ENCODE results near the gene STOML1.
"Not testable (repeated sequence)": the region's sequence is repeated elsewhere in the genome, so short reads cannot be mapped to it uniquely, and the experiment has no call there.

STOML1 gene

DNA sequence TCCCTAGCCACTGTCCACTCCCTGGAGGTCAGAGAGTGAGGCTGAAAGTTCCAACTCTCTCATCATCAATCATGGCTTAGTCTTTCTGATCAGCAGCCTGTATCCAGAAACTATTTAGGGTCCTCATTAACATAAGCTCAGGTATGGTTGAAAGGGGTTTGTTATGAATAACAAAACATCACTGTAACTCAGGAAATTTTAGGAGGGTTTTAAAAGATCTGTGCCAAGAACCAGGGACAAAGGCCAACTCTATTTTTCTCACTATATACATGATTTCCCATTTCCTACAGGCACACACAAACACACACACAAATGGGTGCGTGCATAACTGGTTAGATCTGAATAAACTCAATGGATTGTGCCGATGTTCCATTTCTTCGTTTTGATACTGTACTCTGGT, 23.6 kb downstream of the STOML1 start:
- no peak for DNase-seq (ENCODE audit: low read depth, low spot score)
- H3K27ac ChIP-seq = no peak overlapping the region

DNA sequence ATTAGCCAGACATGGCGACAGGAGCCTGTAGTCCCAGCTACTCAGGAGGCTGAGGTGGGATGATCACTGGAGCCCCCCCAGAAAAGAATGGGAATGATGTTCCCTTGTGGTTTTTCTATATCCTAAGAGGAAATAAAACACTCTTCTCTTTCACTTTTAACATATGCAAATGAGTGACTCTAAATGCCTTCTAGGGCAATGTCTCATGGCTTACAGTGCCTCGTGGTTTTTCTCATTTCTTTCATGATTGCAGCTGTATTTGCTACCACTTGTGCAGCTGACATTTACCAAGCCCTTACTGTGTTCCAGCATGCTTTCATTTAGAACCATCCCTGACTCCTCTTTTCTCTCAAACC, 26.4 kb downstream of the STOML1 start:
- DNase-seq (ENCODE audit: low read depth, low spot score) = no peak
- peak overlapping the region; percentile 25 for H3K27ac ChIP-seq

DNA sequence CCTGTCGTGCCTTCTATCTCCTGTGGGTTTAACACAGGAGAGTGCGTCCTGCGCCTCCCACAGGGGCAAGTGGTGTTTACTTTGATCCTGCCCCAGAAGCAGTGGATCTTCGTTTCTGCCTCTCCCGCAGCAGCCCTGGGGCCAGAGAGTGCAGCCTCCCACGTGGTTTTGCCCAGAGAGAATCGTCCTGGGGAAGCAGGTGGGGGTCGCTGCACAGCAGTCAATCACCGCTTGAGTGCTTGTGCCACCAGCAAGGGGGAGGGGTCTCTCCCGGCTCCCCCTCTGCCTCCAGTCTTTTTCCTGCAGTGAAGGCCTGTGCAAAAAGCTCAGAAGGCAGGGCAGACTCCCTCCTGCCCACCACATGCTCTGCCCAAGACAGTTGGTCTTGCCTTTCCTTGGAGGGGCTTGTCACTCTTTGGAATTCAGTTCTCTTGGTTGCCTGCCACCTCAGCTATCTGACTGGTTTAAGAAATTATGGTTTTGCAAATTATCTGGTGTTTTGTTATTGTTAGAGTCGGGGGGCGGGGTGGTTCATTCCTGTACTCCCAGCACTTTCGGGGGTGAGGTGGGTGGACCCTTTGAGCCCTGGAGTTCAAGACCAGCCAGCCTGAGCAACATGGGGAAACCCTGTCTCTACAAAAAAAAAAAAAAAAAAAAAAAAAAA, 26.9 kb downstream of the STOML1 start:
- peak overlapping the region; percentile 25 for H3K27ac ChIP-seq
- no peak for DNase-seq (ENCODE audit: low read depth, low spot score)

DNA sequence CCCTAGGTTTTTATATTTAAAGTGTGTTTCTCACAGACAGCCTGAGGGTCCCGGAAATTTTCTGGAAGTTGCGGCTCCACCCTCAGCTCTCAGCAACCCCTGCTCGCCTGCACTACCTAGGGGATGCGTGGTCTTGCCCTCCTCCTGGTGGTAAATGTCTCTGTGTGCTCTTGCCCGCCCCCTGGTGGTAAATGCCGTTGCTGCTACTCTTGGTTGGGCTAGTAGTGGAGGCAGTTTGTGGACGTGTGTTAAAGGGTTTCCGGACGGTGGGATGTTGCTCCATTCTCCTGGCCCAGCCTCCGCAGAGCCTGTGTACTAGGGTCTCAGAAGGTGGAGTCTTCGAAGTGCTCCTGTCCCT, 27.4 kb downstream of the STOML1 start:
- DNase-seq (ENCODE audit: low read depth, low spot score) = no peak
- no peak overlapping the region for H3K27ac ChIP-seq

DNA sequence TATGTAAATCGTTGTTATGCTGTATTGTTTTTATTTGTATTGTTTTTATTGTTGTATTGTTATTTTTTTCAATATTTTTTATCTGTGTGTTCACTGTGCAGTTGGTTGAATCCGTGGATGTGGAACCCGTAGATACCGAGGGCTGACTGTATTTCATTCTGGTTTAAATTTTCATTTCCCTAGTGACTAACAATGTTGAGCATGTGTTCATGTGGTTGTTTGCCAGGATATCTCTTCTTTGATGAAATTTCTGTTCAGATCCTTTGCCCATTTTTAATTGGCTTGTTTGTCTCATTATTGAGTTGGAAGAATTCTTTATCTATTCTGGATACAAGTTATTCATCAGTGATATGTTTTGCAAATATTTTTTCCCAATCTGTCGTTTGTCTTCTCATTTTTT, 29.7 kb downstream of the STOML1 start:
- DNase-seq (ENCODE audit: low read depth, low spot score) = no peak
- no peak overlapping the region for H3K27ac ChIP-seq

DNA sequence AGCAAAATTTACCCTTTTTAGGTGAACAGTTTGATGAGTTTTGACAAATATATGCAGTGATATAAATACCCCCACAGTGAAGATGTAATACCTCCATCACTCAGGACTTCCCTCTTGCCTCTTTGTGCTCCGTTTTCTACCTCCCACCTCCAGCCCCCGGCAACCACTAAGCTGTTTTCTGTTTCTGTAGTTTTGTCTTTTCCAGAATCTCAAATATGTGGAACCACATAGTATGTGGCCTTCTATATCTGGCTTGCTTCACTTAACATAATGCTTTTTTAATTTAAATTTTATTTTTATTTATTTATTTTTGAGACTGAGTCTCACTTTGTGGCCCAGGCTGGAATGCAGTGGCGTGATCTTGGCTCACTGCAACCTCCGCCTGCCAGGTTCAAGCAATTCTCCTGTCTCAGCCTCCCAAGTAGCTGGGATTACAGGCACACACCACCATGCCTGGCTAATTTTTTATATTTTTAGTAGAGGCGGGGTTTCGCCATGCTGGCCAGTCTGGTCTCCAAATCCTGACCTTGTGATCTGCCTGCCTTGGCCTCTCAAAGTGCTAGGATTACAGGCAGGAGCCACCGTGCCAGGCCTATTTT, 31.5 kb downstream of the STOML1 start:
- not testable (repeated sequence) for DNase-seq (ENCODE audit: low read depth, low spot score); H3K27ac ChIP-seq

DNA sequence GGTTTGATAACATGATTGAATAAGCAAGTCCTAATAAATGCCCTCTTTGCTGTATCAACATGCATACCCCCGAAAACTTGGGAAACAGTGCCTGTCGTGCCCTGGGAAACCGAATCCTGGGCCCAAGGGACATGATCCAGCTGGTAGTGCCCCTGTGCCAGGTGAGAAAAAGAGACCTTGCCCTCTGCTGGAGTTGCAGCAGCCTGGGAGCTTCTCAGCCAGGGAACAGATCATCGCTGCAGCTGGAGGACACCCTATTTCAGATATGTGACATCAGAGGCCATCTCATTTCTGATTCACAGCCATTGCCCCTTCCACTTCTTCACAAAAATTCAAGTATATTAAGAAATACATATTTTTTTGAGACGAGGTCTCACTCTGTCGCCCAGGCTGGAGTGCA, 32.3 kb downstream of the STOML1 start:
- DNase-seq (ENCODE audit: low read depth, low spot score) = no peak
- H3K27ac ChIP-seq = no peak overlapping the region

DNA sequence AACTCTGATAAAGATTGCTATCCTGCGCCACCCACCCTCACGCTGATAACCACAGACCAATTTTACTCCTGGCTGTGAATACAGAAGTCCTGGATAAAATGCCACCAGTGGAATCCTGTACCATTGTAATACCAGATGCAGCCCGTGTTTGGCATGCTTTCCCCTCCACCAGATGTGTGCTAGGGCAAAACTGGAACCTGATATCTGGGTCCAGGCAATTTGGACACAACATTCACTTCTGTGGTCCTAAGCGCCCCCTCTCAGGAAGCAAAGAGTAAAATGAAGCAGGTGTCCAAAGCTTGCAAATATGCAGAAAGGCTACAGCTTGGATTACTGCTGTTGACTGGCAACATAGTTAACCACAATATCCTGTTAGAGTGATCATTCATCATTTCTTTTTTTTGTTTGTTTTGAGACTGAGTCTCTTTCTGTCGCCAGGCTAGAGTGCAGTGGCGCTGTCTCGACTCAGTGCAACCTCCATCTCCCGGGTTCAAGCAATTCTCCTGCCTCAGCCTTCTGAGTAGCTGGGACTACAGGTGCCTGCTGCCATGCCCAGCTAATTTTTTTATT, 33.0 kb downstream of the STOML1 start:
- H3K27ac ChIP-seq = no peak overlapping the region
- no peak for DNase-seq (ENCODE audit: low read depth, low spot score)

DNA sequence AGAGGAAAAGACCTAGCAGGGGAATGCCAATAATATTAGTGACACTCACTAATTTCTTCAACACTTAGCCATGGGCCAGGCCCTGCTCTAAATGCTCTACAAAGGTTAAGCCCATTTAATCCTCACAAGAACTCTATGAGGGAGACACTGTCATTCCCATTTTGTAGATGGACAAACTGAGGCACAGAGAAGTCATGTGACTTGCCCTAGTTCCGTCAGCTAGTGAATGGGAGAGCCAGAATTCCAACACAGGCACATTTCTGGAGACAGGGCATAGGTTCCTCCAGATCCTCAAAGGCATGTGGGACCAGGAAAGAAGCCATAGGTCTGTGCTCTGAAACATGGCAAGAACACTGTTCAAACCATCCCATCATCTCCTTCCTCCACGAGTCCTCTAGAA, 34.3 kb downstream of the STOML1 start:
- no peak for DNase-seq (ENCODE audit: low read depth, low spot score)
- H3K27ac ChIP-seq = peak overlapping the region; percentile 56

DNA sequence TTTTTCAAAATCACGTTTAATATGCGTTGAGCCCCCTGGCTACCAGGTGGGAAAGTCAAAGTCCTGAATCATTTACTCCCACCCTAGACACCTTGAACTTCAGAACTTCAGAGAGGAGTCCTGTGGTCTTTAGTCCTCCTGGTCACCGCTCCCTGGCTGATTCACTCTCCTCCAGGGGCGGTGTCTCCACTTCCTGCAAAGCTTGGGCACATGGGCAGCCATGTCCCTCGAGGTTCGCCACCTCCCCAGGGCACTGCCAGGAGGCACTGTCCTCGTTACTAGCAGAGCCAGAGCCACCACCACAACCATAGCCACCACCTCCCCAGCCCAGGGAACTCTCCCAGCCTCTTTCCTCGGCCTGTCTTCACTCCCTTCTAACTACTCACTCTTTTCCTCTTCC, 34.8 kb downstream of the STOML1 start:
- DNase-seq (ENCODE audit: low read depth, low spot score) = no peak
- peak overlapping the region; percentile 56 for H3K27ac ChIP-seq

DNA sequence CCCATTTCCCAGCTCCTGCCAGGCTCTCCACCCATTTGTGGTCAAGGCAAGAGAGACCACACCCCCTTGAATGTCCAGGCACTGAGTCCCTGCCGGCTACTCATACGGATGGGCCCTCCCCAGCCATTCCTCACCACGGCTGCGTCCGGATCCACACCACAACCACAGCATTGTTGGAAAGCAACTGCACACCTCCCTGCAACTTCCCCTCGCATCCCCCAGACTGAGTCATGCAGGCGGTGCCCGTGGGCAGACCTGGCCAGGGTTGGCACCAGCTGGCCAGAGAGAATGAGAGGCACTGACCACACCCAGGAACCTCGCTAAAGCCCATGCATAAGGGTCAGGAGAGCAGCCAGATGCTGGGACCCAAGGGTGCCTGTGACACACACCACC, 35.4 kb downstream of the STOML1 start:
- peak overlapping the region; percentile 56 for H3K27ac ChIP-seq
- DNase-seq (ENCODE audit: low read depth, low spot score) = peak; percentile 46

DNA sequence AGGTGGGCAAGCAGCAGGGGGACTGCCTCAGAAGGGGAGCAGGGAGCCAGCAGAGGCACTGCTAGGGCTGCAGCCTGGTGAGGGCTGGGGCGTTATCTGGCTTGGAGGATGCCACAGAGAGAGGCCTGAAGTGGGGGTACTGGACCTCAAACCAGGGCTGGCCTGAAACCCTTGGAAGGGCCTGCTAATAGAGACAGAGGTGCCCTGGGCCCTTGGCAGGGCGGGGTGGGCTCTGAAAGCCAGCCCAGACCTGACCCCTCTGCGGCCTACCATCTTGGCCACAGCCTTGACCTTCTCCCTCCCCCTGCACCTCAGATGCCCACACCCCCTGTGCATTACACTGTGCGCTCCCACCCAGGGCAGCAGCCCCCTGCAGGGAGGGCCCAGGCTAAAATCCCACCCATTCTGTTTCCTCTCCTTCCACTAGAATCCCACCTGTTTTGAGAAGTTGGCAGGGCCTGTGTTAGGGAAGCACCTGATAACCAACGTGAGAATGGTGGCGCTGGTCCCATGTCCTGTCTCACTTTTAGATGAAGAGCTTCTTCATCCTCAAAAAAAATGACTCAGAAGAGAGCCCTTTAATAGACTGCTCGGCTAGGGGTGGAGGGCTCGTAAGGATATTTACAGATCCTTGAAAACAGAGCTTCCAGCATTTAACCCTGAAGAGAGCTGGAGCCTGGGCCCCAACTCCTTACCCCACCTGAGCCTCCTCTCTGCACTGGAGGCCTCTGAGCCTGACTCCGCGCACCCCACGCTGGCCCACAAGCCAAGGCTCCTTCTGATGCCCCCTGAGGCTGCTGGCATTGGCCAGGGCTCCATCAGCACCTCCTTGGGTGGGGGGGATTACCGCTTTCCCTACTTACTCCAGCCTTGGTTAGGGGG, 36.0 kb downstream of the STOML1 start:
- H3K27ac ChIP-seq = peak overlapping the region; percentile 56
- DNase-seq (ENCODE audit: low read depth, low spot score) = no peak

DNA sequence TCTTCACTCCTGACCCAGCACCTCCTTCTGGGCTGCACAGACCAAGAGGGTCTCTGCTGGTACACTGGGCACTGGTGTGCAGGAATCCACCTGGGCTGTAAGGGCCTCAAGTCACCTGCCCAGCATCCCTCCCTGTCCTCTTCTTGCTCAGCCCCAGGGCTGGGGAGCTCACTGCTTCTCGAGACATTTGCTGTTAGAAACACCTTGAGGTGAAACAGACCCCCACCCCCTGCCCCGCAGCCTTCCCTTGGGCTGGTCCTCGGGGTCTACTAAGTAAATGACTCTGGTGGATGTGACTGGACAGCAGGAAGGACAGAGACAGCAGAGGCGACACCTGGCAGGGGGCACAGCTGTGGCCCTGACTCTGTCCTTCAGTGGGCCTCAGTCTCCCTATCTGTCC, 36.8 kb downstream of the STOML1 start:
- H3K27ac ChIP-seq = no peak overlapping the region
- no peak for DNase-seq (ENCODE audit: low read depth, low spot score)

DNA sequence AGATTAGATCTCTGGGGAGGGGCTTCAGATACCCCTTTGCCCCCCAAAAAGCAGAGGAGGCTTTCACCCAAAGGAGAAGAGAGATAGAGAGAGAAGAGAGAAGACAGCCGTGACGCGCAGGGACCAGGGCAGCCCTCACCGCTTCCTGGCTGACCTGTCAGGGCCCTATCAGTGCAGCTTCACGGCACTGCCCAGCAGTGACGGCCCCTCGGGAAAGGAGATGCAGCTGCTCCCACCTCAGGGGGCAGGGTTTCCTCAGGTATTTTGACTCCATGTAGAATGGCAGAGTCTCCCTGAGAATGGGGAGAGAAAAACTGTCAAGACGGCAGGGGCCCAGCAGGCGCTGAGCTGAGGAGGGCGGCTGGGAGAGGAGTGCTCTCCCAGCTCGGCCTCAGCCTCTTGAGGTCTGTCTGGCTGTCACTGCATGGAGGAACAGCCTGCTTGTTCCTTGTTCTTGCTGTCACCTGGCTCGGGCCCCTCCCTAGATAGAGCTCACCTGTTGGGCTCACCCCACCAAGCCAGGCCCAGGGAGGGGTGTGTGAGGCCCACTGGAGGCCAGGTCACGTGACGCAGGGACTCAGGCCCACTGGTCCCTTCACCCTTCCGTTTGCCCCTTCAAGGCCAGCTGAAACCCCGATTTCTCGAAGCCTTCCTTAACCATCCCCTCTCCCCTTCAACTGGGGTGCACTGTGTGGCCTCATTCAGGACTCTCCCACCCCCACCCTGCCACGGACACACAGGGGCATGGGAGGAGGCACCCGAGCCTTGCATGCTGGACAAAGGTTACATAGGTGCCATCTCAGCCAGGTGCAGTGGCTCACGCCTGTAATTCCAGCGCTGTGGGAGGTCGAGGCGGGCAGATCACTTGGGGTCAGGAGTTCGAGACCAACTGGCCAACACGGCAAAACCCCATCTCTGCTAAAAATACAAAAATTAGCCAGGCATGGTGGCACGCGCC, 37.6 kb downstream of the STOML1 start:
- H3K27ac ChIP-seq = no peak overlapping the region
- DNase-seq (ENCODE audit: low read depth, low spot score) = no peak

DNA sequence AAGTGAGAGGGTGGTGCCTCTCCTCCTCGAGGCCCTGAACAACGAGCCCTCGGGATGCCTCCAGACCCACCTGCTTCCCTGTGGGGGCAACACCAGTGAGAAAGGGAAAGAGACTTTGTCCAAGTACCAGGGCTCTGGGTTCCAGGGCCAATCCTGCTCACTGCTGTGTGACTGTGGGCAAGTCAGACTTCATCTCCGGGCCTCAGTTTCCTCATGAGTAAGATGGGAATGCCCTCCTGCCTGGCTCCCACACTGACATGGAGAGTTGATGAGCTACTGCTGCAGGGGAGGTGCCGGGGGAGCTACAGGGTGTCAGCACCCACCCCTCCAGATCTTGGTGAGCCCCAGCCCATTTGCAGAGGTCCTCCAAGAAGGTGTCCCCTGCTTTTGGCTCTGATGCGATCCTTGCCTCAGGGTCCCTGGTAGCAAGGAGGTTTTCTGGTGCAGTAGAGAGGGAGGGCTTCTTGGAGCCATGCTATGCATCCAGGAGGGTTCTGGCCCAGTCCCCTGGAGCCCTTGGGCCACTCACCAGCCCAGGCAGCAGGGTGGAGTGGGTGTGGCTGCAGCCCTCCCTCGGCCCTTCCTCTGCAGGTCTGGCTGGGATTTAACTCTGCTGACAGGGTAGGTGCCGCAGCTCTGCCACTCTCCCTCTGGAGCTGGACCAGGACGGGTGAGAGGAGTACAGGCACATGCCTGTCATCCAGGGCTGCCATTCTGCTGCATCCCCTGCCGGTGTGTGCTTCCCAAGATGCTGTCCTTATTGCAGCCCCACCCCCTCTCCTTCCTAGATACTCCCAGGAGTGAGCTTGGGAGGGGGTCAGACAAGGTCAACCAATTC, 39.0 kb downstream of the STOML1 start:
- DNase-seq (ENCODE audit: low read depth, low spot score) = no peak
- H3K27ac ChIP-seq = no peak overlapping the region

DNA sequence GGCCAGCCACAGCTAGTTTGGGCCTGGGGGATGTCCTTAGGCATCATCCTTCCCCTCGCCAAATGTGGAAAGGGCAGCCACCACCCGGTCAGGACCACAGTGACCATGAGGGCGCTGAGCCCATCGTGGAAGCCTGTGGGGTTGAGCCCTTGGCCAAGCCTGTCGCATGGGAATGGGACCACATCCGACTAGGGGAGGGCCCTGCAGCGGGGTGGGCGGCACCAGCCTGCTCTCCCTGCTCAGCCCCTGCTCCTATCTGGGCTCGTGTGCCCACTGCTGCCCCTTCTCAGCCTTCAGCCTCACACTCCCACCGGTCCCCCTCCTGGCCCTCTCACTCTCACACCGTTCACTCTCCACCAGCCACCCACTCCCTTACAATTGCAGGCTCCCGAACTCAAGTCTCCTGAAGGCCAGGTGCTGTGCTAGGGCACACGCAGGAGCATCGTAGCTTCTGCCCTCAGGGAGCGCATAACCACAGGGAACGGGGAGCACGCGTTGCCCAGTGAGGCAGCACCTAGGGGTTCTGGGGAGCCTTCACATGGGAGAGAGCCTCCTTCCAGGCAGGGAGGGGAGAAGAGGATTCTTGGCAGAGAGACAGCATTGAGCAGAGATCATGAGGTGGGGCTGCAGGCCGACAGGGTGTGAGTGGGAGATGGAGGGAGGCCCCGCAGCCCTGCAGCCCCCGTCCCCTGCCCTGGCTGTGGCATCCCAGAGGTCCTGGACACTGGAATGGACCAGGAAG, 39.8 kb downstream of the STOML1 start:
- DNase-seq (ENCODE audit: low read depth, low spot score) = no peak
- H3K27ac ChIP-seq = no peak overlapping the region

DNA sequence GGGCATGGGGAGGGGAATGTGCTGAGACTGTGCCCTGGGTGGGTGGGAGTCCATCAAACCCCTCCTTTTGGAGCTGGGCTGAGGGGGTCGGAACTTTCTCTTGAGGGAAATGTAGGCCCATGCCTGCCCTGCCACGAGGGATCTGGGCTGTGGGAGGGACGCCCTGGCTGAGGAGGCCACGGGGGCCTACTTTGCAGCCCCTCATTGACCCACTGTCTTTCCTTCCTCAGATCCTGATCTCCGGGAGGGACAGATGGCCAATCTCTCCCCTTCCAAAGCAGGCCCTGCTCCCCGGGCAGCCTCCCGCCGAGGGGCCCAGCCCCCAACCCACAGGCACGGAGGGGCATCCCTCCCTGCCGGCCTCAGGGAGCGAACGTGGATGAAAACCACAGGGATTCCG, 40.5 kb downstream of the STOML1 start:
- no peak overlapping the region for H3K27ac ChIP-seq
- no peak for DNase-seq (ENCODE audit: low read depth, low spot score)

DNA sequence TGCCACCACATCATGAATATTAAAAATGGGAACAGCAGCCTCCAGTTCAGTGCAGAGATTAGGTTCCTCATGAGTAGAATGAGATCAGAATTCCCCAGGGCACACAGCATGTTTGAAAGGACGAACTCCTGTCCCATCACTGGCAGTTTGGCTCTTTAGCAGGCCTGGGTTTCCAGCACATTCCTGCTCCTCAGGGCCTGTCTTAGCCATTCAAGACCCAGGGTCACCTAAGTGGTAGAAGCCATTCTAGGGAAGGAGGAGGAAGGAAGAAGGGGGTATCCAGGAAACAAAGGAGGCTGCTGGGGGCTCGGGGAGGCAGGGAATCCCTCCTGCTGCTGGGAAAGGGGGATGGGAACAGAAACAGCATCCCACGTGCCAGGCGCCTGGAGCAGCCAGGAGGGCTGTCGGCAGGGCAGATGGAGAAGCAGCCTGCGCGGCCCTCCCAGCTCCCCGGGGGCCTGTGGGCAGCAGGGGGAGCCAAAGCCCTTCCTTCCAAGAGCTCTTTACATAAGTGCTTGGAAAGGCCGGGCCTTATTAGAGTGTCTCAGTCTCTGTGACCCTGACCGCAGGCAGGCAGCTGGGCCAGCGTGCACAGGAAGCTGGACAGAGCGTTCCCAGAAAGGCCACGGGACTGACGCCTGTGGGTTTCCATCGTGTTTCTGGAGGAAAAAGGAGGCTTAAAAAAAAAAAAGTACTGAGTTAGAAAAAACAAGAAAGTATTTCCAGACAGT, 41.1 kb downstream of the STOML1 start:
- no peak for DNase-seq (ENCODE audit: low read depth, low spot score)
- no peak overlapping the region for H3K27ac ChIP-seq
